HG02678 (cell line): ENCODE results near the gene ROR2.
"Not testable (repeated sequence)": the region's sequence is repeated elsewhere in the genome, so short reads cannot be mapped to it uniquely, and the experiment has no call there.

Source experiments
- ATAC-seq: cut with Tn5 transposase; IDR thresholded peaks from one replicate; pipeline ENCODE4 v1.9.1; 2021; ENCODE audit warnings: mild to moderate bottlenecking, moderate library complexity; ENCODE audit not compliant: unreplicated experiment

ROR2 gene

DNA sequence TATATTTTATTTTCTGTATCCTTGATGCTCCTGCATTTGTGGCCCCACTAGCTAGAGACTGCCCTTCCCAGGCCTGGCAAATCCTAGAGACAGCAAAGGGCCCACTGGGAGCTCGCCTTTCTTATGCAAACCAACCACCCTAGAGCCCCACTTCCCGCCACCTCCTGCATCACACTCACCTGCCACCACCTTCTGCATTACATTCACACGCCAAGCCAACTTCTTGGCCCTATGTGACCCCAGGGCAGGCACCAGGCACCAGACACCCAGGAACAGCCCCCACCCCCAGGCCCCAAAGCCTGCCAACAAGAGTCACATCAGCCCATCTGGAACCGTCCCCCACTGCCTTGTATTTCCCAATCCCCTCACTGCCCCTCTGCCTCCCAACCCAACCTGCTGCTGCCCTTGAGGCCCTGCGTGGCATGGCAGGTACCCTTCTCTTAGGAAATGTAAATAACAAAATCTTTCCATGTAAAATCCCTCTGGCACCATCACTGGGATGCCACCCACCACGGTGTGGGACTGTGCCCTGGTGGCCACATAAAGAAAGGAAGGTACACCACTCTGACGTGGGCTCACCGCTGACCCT, 22.0 kb downstream of the ROR2 start:
- ATAC-seq = no peak

DNA sequence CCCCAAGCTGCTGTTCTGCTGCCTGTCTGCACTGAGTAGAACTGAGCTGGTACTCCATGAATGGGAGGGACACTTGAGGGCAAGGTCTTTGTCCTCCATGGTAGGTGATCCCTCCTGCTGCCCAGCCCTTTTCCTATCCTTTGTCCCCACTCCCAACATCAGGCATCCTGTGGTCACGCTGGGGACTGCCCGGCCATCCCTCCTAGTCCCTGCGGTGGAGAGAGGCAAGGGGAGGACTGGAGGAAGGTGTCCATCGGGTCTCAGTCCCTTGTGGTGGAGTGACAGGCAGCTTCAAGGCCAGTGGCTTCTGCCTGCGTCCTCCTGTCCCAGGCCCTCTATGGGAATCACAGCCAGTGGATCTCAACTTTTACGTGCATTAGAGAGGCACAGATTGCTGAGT, 25.9 kb downstream of the ROR2 start:
- ATAC-seq = no peak

DNA sequence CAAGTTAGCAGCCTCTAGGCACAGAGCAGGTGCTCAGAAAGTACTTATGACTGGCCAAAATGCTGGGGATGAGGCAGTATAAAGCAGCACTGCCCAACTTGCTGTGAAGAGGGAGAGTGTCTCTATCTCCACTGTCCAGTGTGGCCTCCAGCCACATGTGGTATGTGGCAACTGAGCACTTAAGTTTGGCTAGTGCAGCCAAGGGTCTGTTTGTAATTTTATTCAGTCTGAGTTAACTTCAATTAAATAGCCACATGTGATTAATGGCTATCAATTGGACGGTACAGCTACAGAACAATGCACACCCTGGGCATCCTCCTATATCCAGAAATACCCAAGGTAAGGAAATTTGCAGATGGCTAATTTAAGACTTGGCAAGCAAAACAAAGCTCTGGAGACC, 26.9 kb downstream of the ROR2 start:
- ATAC-seq = no peak

DNA sequence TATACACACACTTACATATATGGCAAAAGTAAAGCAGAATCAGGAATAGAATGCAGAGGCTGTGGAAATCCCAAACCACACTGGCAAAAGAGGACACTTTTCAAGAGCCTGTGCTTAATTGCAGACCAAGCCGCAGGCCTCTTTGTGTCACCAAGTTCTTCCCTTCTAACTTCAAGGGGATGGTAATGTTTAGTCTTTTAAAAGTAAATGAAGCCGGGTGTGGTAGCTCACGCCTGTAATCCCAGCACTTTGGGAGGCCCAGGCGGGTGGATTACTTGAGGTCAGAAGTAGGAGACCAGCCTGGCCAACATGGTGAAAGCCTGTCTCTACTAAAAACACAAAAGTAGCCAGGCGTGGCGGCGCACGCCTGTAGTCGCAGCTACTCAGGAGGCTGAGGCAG, 28.7 kb downstream of the ROR2 start:
- no peak for ATAC-seq

DNA sequence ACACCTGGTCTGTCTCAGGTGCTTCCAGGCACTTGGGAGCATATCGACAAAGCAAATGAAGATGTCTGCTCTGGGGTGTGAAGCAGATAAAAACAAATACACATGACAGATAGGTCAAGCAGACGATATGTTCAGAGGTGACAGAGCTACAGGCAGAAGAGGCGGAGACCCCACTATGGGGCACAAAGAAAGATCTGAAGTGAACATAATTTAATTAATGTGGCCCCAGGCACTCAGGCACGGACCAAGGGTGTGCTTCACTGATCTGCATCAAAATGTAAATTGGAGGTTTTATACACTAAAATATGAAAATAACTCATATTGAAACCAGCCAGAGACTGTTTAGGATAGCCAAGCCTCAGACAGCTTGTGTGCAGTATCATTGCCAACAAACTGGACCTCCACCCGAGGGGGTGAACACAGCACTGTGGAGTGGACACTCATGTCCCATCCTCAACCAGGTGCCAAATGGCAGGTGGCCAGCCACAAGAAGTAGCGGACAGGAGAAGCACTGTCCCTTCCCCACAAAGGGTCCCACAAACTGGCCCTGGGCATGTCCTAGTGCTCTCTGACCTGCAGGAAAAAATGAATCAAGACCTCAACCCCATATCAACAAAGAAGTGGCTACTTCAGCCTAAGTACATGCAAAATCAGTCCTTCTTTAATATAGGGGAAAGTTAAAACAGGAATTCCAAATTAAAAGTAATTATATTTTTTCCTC, 29.2 kb downstream of the ROR2 start:
- no peak for ATAC-seq

DNA sequence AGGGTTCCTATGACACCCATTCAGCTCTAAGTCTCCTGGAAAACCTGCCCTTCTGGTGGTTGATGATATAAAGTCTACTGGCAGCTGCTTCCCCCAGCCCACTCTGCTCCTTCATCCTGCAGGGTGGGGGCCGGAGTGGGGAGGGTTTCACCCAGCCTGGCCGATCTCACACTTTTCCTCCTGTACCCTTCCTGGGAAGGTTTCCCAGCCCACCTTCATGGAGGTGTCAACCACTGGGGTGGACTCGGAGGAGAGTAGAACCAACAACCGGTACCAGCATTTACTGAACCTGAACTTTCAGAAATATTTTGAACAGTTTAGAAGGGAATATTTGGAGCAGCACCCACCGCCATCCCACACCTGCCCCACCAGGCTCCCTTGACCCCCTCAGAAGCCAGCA, 30.4 kb downstream of the ROR2 start:
- ATAC-seq = no peak

DNA sequence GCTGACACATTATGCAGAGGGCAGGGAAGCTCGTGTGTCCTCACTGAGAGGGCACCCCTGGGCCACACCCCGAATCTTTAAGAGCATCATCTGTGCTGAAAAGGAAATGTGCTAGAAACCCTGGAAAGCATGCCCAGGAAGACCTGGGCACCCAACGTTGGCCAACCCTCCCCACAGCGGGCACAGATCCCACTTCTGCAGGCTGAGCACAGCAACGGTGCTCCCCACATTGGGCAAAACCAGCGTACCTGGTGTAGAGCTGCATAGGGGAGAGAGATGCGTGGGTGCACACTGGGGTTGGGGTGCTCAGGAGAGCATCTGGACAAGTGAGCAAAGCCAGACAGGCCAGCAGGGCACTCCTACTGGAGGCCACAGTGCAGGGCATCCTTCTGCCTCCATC, 32.6 kb downstream of the ROR2 start:
- no peak for ATAC-seq

DNA sequence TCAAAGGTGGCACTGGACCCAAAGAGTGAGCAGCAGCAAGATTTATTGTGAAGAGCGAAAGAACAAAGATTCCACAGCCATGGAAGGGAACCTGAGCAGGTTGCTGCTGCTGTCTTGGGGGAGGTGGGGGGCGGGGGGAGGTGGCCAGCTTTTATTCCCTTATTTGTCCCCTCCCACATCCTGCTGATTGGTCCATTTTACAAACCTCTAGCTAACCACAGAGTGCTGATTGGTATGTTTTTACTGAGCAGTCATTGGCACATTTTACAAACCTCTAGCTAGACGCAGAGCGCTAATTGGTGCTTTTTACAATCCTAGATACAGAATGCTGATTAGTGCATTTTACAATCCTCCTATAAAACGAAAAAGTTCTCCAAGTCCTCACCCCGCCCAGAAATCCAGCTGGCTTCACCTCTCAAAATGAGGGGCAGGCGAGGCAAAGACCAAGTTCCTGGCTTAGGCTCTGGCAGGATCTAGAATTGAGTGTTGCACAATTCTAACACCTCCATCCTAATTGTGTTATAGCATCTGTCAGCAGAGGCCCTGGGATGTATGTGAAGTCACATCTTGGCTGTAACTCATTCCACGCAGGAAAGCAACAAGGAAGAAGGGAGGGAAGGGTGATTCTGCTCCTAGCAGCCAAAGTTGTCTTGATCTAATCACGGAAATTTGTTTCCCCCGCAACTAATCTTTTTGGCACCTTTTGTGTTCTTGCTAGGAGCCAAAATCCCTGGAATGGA, 34.3 kb downstream of the ROR2 start:
- no peak for ATAC-seq

DNA sequence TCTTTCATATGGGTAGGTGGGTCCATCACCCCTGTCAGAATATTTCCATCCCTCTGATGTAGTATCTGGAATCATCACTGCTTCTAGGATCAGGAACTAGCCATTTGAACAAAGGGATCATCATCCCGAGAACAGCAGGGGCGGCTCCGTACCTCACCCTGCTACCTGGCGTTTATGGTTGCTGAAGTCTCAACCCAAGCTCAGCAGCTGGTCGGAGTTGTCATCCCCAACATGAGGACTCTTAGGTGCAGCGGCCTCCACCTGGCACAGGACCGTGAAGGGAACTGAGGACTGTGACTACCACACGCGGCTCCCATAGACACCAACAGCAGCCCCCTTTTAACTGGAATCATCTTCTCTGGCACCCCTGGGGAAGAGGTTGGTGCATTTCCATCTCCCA, 35.1 kb downstream of the ROR2 start:
- ATAC-seq = no peak

DNA sequence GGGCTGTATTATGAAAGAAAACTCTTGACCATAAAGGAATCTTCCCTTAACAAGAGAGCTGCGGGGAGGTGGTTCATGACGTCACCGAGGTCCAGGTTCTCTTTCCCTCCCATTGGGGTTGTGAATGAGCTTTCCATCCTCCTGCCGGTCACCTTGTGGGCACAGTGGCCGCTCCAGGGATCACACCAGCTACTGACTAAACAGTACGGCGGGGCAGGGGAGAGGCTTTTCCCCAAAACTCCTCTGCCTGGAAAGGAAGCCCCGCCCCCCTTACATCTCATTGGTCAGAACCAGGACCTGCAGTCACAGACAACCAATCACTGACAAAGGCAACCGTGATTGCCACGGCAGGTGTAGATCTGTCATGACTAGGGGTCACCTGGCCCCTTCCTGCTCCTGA, 35.6 kb downstream of the ROR2 start:
- ATAC-seq = no peak

DNA sequence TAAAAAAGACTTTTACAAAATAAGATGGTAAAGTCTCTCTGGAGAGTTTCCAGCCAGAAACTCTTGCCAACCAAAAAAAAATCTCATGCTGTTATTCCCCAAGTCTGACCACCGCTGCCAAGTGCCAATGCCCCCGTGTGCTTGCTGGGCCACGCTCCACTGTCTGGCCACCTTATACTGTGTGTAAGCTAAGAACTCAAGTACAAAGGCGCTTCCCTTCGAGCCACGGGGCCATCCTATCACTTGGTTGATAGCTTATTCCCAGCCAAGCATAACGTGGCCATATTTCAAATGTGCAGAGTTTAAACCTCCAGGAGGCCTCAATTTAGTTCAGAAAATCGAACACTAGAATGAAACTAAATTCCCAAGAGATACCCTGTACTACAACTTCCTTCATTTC, 36.0 kb downstream of the ROR2 start:
- no peak for ATAC-seq

DNA sequence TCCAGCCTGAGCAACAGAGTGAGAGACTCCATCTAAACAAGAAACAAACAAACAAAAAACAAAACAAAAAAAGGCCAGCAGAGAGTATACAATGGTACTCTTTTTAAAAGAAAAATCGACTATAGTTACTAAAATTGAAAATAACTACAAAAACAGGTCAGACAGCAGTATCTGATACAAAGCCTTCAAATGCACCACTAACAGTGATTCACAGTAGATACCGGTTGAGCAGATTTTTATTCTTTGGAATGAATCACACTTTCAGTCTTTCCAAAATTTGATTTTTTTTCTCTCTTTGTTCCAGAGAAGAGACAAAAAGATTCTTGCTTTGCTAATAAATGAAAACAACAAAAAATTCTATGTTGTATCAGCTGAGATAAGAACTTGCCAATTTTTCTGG, 36.9 kb downstream of the ROR2 start:
- no peak for ATAC-seq

DNA sequence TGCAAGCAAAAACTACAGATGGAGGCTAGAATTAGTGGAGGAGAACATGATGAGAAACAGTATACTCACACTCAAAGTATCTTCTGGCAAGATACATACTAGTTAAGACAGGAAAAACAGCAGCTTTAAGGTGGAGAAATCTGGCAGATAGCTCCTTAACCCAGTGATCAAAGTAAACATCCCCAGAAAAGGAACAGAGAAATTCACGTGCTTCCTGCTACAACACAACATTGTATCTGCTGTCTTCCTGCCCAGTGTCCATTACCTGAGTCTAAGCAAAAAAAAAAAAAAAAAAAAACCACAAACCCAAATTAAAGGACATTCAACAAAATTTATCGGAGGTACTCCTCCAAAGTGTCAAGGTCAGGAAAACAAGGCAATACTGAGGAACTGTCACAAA, 38.4 kb downstream of the ROR2 start:
- no peak for ATAC-seq

DNA sequence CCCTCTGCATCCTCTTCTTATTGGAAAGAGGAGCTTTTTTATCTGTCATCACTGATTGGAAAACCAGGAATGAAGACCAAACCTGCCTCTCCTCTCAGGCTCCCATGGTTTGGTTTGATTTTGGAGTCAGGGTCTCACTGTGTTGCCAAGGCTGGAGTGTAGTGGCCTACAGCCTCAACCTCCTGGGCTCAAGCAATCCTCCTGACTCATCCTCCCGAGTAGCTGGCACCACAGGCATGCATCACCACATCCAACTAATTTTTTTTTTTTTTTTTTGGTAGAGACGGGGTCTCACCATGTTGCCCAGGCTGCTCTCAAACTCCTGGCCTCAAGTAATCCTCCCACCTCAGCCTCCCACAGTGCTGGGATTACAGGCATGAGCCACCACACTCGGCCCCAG, 40.8 kb downstream of the ROR2 start:
- ATAC-seq = not testable (repeated sequence)

DNA sequence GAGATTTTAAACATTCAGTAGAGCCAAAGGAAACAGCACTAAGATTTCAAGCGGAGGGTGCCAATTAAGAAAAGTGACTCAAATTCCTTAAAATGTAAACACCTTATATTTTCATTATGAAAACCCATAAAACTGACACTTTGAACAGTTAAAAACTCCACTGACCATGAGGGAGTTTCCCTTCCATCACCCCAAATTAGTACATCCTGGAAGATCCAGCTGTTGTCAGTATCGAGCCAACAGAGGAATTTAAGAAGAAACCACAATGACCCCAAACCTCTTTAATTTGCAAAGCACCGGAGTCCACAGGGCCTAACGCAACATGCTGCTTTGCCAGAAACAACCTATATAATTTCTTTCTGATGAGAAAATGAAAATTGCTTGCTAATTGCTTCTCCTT, 41.3 kb downstream of the ROR2 start:
- ATAC-seq = no peak

DNA sequence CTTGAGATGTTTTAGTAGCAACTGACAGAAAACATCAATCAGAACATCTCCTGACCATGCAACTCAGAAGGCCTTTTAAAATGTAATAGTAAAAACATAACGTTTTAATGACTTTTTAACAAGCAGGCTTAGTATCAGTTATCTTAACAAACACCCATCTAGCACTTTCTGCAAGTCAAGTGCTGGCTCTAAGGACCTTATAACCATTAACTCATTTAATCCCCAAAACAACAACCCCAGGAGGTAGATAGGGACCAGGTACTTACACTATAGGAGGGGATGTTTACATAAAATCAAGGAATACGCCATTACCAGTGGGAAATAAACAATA, 41.8 kb downstream of the ROR2 start:
- ATAC-seq = no peak

DNA sequence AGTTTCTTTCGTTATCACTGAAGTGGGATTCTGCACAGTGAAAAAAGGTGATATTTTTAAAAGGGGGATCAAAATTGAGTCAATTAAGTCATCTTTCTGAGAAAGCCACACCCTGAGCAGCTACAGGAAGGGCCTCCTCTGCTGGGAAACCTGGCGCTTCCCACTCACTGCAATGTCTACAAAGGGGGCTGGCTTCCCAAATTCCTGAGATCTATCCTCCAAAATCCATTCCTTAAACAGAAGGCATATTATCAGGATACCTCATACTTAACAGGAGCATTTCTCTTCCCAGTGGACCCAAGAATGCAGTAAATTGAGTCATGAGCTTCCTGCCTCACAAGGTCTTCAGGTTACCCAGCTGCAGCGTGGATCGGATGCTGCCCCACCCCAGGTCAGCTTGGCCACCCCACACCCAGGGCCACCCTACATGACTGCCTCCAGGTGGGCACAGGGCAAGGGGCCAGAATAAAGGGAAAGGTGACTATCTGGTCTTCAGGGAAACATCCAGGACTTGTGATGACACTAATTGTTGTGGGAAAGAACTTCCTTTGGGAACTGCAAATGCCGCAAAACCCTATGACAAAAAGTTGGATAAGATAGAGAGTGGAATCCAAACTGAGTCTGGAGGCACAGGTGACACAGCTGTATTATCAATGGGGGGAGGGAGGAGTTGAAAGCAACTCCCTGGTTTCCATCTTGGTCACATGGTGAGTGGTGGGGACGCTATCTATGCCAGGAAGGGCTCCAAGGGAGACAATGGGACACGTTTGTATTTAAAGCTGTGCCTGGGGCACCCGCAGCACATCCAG, 42.3 kb downstream of the ROR2 start:
- ATAC-seq = no peak

DNA sequence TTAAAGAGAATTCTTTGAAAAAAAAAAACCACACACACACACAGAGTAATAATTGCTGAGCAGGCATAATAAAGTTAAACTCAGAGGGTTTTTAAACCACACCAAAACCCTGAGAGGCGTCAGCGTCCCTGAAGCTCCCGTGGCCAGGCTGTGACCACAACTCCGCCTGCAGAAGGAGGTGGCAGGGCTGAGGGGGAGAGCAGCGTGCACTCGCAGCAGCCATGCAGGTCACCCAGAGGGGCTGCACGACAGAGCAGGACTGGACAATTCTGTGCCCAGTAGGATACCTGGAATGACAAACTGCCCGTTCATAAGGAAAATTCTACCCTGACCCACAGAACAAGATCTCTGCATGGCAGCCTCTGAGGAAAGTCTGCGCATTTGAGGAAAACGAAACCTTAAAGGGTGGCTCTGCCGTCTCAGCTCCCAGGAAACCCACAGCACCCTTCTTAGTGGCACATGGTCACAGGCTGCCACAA, 44.0 kb downstream of the ROR2 start:
- no peak for ATAC-seq

DNA sequence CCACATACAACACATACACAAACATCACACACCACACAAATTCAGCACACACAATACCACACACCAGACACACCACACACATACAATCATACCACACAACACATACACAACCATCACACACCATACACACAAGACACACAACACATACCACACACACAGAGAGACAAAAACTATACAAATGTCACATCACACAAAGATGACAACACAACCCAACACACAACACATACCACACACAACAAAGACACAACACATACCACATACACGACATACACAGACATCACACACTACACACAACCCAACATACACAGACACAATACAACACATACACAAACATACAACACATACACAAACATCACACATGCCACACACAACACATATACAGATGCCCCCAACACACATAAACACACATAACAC, 44.8 kb downstream of the ROR2 start:
- no peak for ATAC-seq

DNA sequence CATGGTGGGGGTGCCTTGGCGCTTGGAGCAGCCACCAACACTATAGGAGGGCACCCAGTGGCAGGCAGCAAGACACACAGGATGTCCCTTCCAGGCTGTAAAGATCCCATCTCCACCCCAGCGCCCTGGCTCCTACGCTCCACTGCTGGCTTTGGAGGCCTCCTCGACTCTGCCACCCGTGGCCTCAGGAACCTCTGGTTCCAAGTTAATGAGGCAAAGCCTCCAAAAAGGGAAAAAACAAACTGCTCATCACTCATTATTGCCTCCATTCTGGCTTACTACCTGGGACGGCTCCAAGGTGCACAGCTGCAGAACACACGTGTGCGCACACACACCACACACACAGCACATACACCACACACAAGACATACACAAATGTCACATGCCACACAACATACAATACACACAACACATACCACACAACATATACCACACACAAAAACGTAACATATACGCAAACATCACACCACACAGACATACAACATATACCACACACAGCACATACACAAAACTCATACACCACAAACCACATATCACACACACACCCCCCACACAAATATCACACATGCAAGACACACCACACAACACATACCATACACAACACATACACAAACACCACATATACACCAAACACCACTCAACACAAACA, 45.3 kb downstream of the ROR2 start:
- no peak for ATAC-seq
